ENCODE data around the gene COPS7B.
A peak's percentile ranks its signal among the peaks of the same experiment; 100 is the strongest.

Gene COPS7B

GRCh38 chr2:231769170-231770136 is 16.8 kb upstream of the COPS7B start:
- CTCF ChIA-PET, result interaction anchor here (1.0 to 2.1 kb wide), 9 partner anchors 9 to 157 kb away, joined by 3 to 11 read pairs (median 3); no protein-coding TSS in a partner anchor
- TF ChIP-seq CTCF (IDR thresholded peaks at IDR 0.05; ENCODE audit: control extremely low read depth, extremely low read depth, low read depth, missing control alignments), result peak; percentile 34
- DNase-seq (ENCODE audit: extremely low spot score), result peak; percentile 54
- POLR2A ChIA-PET, result interaction anchor here (0.6 kb wide), 1 partner anchor 305 kb away, joined by 3 read pairs; the partner anchor contains the start of gene NCL

- CTCF ChIA-PET, result interaction anchor here (0.7 to 3.6 kb wide), 5 partner anchors 10 to 263 kb away, joined by 3 to 11 read pairs (median 3); no protein-coding TSS in a partner anchor
- POLR2A ChIA-PET, result interaction anchor here (0.6 kb wide), 1 partner anchor 9 kb away, joined by 3 read pairs; no protein-coding TSS in a partner anchor
- no peak for TF ChIP-seq CTCF (IDR thresholded peaks at IDR 0.05; ENCODE audit: control extremely low read depth, extremely low read depth, low read depth, missing control alignments)
- peak; percentile 20 for DNase-seq (ENCODE audit: extremely low spot score)
Observed at GRCh38 chr2:231780123-231780908, 5.9 kb upstream of the COPS7B start.

GRCh38 chr2:231780909-231781797 is 5.1 kb upstream of the COPS7B start, which contains the start of gene PDE6D:
Gene PDE6D, minus strand, starts transcription at chr2:231781282. Its CDS starts 168 bp downstream, at chr2:231781114.
- TF ChIP-seq CTCF (IDR thresholded peaks at IDR 0.05; ENCODE audit: control extremely low read depth, extremely low read depth, low read depth, missing control alignments), result no peak
- ChIA-PET CTCF (interaction anchor here (0.7 to 0.9 kb wide), 2 partner anchors 104 to 264 kb away, joined by 3 read pairs; no protein-coding TSS in a partner anchor), POLR2A (interaction anchor here (0.6 kb wide), 1 partner anchor 10 kb away, joined by 3 read pairs; no protein-coding TSS in a partner anchor)
- DNase-seq (ENCODE audit: extremely low spot score), result peak; percentile 99

- no peak for TF ChIP-seq CTCF (IDR thresholded peaks at IDR 0.05; ENCODE audit: control extremely low read depth, extremely low read depth, low read depth, missing control alignments)
- ChIA-PET CTCF (no interaction called here), POLR2A (no interaction called here)
- peak; percentile 23 for DNase-seq (ENCODE audit: extremely low spot score)
Observed at GRCh38 chr2:231781798-231782726, 4.2 kb upstream of the COPS7B start.

GRCh38 chr2:231785413-231785812 is 832 bp upstream of the COPS7B start:
- POLR2A ChIA-PET, result interaction anchor here (1.0 kb wide), 1 partner anchor 10 kb away, joined by 3 read pairs; no protein-coding TSS in a partner anchor
- DNase-seq (ENCODE audit: extremely low spot score), result no peak
- no peak for TF ChIP-seq CTCF (IDR thresholded peaks at IDR 0.05; ENCODE audit: control extremely low read depth, extremely low read depth, low read depth, missing control alignments)
- CTCF ChIA-PET, result interaction anchor here (0.7 to 3.0 kb wide), 7 partner anchors 15 to 174 kb away, joined by 3 to 20 read pairs (median 8); no protein-coding TSS in a partner anchor
